K562 (cell line): ENCODE results near the gene ICAM2.

Source experiments
- EGR1 ChIP-seq: fragments of 450-650 bp; conservative IDR thresholded peaks from 2 replicates; pipeline ENCODE4 v1.6.1; 2017; ENCODE audit warnings: mild to moderate bottlenecking
- GABPB1 ChIP-seq: sonication (generic); formaldehyde crosslinking; IDR thresholded peaks from 2 replicates; pipeline ENCODE4 v1.8.0; 2022; ENCODE audit warnings: mild to moderate bottlenecking, missing genetic modification reagents
- TEAD1 ChIP-seq, 2 experiments: fragments of 450-650 bp in 1 of 2; sonication (generic) in 1 of 2; formaldehyde crosslinking; IDR thresholded peaks; 2 replicates each; pipeline versions ENCODE4 v1.4.0 to v1.8.0; 2020 to 2022; ENCODE audit warnings: mild to moderate bottlenecking in 2 of 2, missing genetic modification reagents in 1 of 2
- TF ChIP-seq, protein P1 (sequence below): sonication (generic); formaldehyde crosslinking; IDR thresholded peaks from 2 replicates; pipeline ENCODE4 v1.9.0; 2022; ENCODE audit warnings: mild to moderate bottlenecking, missing genetic modification reagents
- TF ChIP-seq, protein P2 (sequence below), 2 experiments: fragments of 450-650 bp in 1 of 2; IDR thresholded peaks; 2 replicates each; pipeline ENCODE4 v1.6.1; 2011 to 2017; ENCODE audit warnings: low read depth in 2 of 2, antibody characterized with exemption in 1 of 2, borderline replicate concordance in 1 of 2, low read length in 1 of 2, mild to moderate bottlenecking in 1 of 2, mixed read lengths in 1 of 2; ENCODE audit not compliant: control insufficient read depth in 1 of 2
- TF ChIP-seq, protein P3 (sequence below): sonication (generic); formaldehyde crosslinking; IDR thresholded peaks from 2 replicates; pipeline ENCODE4 v1.8.1; 2023; ENCODE audit warnings: mild to moderate bottlenecking, missing genetic modification reagents
- TF ChIP-seq, protein P4 (sequence below), 3 experiments: IDR thresholded peaks in 2 of 3; conservative IDR thresholded peaks in 1 of 3; 2 replicates each; pipeline ENCODE4 v1.5.1; 2011 to 2012; ENCODE audit warnings: low read length in 3 of 3, mild to moderate bottlenecking in 3 of 3, control low read depth in 2 of 3, improper control_type of control experiment in 1 of 3, inconsistent platforms in 1 of 3, low read depth in 1 of 3, mixed read lengths in 1 of 3, moderate library complexity in 1 of 3; ENCODE audit not compliant: insufficient read depth in 2 of 3
- TF ChIP-seq, protein P5 (sequence below): fragments of 250-450 bp; sonication (Bioruptor Pico); IDR thresholded peaks from 2 replicates; pipeline ENCODE4 v1.5.0; 2022; ENCODE audit warnings: mild to moderate bottlenecking

DNA sequence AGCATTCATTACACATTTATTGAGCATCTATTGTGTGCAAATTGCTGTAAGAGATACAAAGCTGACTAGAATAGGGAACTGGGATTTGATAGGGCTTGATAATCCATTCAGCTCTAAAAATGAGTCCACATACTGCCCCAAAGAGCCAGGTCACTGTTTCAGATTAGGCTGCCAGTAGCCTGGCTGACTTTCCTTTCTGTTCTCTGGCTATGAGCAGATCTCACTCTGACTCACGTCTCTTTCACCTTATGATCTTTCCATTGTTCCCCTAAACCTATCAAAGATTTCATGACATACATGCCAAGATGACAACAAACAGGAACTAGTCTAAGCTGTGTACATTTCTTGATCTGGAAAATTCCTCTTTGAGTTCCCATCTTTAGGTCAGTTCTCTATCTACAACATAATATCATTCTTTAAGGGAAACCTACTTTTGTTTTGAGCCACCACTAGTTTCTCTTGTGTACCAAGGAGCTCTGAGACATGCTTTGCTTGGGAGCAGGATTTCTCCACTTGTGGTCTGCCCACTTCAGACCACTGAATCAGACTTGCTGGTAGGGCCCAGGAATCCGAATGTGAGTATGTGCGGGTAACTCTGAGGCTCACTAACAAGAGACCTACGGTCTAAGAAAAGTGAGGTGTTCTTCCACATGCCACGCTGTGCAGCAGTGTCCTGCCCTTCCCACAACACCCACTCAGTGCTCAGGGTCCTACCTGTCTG lies 40.9 kb upstream of the ICAM2 start:
- TF ChIP-seq, protein P1, sequence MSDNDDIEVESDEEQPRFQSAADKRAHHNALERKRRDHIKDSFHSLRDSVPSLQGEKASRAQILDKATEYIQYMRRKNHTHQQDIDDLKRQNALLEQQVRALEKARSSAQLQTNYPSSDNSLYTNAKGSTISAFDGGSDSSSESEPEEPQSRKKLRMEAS (CRISPR knock-in tag): no peak
- TF ChIP-seq GABPB1 (CRISPR knock-in tag) (no peak), EGR1 (no peak), TEAD1 (CRISPR knock-in tag; IDR thresholded peaks at IDR 0.05) (no peak)
- TF ChIP-seq, protein P2, sequence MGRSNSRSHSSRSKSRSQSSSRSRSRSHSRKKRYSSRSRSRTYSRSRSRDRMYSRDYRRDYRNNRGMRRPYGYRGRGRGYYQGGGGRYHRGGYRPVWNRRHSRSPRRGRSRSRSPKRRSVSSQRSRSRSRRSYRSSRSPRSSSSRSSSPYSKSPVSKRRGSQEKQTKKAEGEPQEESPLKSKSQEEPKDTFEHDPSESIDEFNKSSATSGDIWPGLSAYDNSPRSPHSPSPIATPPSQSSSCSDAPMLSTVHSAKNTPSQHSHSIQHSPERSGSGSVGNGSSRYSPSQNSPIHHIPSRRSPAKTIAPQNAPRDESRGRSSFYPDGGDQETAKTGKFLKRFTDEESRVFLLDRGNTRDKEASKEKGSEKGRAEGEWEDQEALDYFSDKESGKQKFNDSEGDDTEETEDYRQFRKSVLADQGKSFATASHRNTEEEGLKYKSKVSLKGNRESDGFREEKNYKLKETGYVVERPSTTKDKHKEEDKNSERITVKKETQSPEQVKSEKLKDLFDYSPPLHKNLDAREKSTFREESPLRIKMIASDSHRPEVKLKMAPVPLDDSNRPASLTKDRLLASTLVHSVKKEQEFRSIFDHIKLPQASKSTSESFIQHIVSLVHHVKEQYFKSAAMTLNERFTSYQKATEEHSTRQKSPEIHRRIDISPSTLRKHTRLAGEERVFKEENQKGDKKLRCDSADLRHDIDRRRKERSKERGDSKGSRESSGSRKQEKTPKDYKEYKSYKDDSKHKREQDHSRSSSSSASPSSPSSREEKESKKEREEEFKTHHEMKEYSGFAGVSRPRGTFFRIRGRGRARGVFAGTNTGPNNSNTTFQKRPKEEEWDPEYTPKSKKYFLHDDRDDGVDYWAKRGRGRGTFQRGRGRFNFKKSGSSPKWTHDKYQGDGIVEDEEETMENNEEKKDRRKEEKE (IDR thresholded peaks at IDR 0.05; ENCODE audit: borderline replicate concordance in 1 of 2, control insufficient read depth in 1 of 2, low read depth in 2 of 2, low read length in 1 of 2): no peak
- TF ChIP-seq, protein P3, sequence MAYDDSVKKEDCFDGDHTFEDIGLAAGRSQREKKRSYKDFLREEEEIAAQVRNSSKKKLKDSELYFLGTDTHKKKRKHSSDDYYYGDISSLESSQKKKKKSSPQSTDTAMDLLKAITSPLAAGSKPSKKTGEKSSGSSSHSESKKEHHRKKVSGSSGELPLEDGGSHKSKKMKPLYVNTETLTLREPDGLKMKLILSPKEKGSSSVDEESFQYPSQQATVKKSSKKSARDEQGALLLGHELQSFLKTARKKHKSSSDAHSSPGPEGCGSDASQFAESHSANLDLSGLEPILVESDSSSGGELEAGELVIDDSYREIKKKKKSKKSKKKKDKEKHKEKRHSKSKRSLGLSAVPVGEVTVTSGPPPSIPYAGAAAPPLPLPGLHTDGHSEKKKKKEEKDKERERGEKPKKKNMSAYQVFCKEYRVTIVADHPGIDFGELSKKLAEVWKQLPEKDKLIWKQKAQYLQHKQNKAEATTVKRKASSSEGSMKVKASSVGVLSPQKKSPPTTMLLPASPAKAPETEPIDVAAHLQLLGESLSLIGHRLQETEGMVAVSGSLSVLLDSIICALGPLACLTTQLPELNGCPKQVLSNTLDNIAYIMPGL (CRISPR knock-in tag): no peak
- TF ChIP-seq, protein P4, sequence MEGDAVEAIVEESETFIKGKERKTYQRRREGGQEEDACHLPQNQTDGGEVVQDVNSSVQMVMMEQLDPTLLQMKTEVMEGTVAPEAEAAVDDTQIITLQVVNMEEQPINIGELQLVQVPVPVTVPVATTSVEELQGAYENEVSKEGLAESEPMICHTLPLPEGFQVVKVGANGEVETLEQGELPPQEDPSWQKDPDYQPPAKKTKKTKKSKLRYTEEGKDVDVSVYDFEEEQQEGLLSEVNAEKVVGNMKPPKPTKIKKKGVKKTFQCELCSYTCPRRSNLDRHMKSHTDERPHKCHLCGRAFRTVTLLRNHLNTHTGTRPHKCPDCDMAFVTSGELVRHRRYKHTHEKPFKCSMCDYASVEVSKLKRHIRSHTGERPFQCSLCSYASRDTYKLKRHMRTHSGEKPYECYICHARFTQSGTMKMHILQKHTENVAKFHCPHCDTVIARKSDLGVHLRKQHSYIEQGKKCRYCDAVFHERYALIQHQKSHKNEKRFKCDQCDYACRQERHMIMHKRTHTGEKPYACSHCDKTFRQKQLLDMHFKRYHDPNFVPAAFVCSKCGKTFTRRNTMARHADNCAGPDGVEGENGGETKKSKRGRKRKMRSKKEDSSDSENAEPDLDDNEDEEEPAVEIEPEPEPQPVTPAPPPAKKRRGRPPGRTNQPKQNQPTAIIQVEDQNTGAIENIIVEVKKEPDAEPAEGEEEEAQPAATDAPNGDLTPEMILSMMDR (IDR thresholded peaks at IDR 0.05 in 2 of 3, conservative IDR thresholded peaks at IDR 0.05 in 1 of 3; ENCODE audit: insufficient read depth in 2 of 3, low read depth in 1 of 3, low read length in 3 of 3): no peak
- TF ChIP-seq, protein P5, sequence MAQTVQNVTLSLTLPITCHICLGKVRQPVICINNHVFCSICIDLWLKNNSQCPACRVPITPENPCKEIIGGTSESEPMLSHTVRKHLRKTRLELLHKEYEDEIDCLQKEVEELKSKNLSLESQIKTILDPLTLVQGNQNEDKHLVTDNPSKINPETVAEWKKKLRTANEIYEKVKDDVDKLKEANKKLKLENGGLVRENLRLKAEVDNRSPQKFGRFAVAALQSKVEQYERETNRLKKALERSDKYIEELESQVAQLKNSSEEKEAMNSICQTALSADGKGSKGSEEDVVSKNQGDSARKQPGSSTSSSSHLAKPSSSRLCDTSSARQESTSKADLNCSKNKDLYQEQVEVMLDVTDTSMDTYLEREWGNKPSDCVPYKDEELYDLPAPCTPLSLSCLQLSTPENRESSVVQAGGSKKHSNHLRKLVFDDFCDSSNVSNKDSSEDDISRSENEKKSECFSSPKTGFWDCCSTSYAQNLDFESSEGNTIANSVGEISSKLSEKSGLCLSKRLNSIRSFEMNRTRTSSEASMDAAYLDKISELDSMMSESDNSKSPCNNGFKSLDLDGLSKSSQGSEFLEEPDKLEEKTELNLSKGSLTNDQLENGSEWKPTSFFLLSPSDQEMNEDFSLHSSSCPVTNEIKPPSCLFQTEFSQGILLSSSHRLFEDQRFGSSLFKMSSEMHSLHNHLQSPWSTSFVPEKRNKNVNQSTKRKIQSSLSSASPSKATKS (CRISPR knock-in tag): no peak
